ENCODE measurements around the gene HNMT. TPM values are rescaled to one million over a fixed set of nuclear protein-coding genes. Genes with fewer than 3 reads are reported as not detected.

HNMT gene
- polyA plus RNA-seq, 1 donor (not counting 4 experiments of a cell fraction or from before 2014, with no cell fraction given): 7.4 TPM

DNA sequence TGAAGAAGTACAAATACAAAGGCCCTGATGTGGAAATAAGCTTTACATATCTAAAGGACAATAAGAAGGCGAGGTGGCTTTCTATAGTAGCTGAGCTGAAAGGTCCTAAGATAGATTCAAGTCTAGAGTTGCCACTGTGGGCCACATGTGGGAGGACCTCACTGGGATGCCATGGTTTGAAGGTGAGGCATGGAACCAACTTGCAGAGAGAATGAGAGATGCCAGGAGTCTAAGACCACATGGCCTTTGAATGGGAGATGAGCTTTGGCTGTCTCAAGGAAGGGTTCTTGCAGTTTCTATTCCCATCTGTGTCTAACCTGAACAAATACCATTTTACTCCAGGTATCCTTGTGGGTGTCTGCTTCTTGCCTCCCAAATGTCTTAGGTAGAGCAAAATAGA, 53.6 kb downstream of the HNMT start:
- H3K4me3 ChIP-seq (ENCODE audit: control insufficient read depth in 2 of 3, extremely low read depth in 1 of 3, insufficient read depth in 2 of 3, low read depth in 1 of 3, low read length in 3 of 3): no peak overlapping the region
- H3K79me2 ChIP-seq (ENCODE audit: control insufficient read depth, insufficient read depth, low read length): no peaks in the 10 kb centered on the region
- no peaks in the 10 kb centered on the region for H3K27me3 ChIP-seq (ENCODE audit: control insufficient read depth, extremely low read depth, insufficient read depth, low read length)
- no peak overlapping the region for H2AFZ ChIP-seq (ENCODE audit: control insufficient read depth, low read length)
- DNase-seq (ENCODE audit: low read depth, low spot score): no peak
- no peaks in the 10 kb centered on the region for H3K9me1 ChIP-seq (ENCODE audit: control insufficient read depth, extremely low read depth, insufficient read depth, low read length)
- no peaks in the 10 kb centered on the region for H3K9me3 ChIP-seq (ENCODE audit: control insufficient read depth, low read depth, low read length)
- no peaks in the 10 kb centered on the region for H4K20me1 ChIP-seq (ENCODE audit: control insufficient read depth, extremely low read depth, insufficient read depth, low read length)
- H3K4me2 ChIP-seq (ENCODE audit: control insufficient read depth, extremely low read depth, insufficient read depth, low read depth, low read length): no peak overlapping the region
- no peak for FAIRE-seq
- no peaks in the 10 kb centered on the region for H3K36me3 ChIP-seq (ENCODE audit: control insufficient read depth in 2 of 2, extremely low read depth in 1 of 2, insufficient read depth in 2 of 2, low read length in 2 of 2)
- H3K27ac ChIP-seq (ENCODE audit: control insufficient read depth, insufficient read depth, low read length): no peak overlapping the region
- TF ChIP-seq EZH2 (IDR thresholded peaks at IDR 0.05; ENCODE audit: low read length): no peak
- TF ChIP-seq, protein P1, sequence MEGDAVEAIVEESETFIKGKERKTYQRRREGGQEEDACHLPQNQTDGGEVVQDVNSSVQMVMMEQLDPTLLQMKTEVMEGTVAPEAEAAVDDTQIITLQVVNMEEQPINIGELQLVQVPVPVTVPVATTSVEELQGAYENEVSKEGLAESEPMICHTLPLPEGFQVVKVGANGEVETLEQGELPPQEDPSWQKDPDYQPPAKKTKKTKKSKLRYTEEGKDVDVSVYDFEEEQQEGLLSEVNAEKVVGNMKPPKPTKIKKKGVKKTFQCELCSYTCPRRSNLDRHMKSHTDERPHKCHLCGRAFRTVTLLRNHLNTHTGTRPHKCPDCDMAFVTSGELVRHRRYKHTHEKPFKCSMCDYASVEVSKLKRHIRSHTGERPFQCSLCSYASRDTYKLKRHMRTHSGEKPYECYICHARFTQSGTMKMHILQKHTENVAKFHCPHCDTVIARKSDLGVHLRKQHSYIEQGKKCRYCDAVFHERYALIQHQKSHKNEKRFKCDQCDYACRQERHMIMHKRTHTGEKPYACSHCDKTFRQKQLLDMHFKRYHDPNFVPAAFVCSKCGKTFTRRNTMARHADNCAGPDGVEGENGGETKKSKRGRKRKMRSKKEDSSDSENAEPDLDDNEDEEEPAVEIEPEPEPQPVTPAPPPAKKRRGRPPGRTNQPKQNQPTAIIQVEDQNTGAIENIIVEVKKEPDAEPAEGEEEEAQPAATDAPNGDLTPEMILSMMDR (optimal IDR thresholded peaks at IDR 0.05 in 1 of 3, IDR thresholded peaks at IDR 0.05 in 1 of 3, conservative IDR thresholded peaks at IDR 0.05 in 1 of 3; ENCODE audit: extremely low read depth in 1 of 3, insufficient read depth in 2 of 3, low read length in 3 of 3): no peak
- no peaks in the 10 kb centered on the region for H3K4me1 ChIP-seq (ENCODE audit: control insufficient read depth, extremely low read depth, insufficient read depth, low read length)
- dilution Hi-C loops (cut with MboI; ENCODE audit: extremely low pct_ligation_motif_present, low sequenced_read_pairs): no loop called here
- no peak overlapping the region for H3K9ac ChIP-seq (ENCODE audit: control insufficient read depth, extremely low read depth, insufficient read depth, low read length)

DNA sequence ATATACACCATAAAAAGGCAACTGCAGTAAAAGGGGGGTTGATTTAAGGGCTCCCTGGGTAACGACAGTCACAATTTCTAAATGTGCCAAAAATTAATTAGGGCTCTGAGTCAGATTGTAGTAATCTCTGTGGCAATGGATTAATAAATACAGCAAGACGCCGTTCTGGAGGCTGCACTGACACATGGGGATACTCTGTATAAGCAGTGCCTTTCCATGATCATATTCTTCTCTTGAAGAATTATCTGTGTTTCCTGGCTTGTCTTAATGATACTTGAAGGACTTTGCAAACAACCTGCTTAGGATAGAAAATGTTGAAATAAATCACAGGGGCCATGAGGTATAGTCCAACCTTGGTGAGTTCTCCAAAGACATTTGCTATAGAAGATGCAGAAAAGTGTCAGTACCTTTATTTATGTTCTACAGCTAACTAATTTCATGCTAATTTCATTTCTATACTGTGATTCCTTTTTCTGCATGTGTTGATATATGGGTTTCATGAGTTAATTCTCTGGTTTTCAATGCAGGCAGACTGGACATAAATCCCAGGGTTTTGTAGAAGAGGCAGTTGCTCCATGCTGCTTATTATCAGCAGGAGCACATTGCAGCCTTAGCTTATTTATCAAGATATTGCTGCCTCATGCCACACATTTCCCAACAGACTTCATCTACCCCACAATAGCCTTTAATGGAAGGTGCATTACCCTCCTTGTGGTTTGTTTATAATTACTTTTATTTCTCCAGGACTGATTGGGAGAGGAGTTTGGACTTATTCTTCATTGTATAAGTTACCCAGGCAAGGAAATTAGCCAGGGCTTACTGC, 54.8 kb downstream of the HNMT start:
- Histone ChIP-seq H3K36me3 (ENCODE audit: control insufficient read depth in 2 of 2, extremely low read depth in 1 of 2, insufficient read depth in 2 of 2, low read length in 2 of 2) (no peaks in the 10 kb centered on the region), H3K4me2 (ENCODE audit: control insufficient read depth, extremely low read depth, insufficient read depth, low read depth, low read length) (no peak overlapping the region), H3K27me3 (ENCODE audit: control insufficient read depth, extremely low read depth, insufficient read depth, low read length) (no peaks in the 10 kb centered on the region), H3K27ac (ENCODE audit: control insufficient read depth, insufficient read depth, low read length) (no peak overlapping the region), H3K9me1 (ENCODE audit: control insufficient read depth, extremely low read depth, insufficient read depth, low read length) (no peaks in the 10 kb centered on the region), H3K79me2 (ENCODE audit: control insufficient read depth, insufficient read depth, low read length) (no peaks in the 10 kb centered on the region), H4K20me1 (ENCODE audit: control insufficient read depth, extremely low read depth, insufficient read depth, low read length) (no peaks in the 10 kb centered on the region), H3K9me3 (ENCODE audit: control insufficient read depth, low read depth, low read length) (no peaks in the 10 kb centered on the region), H3K4me3 (ENCODE audit: control insufficient read depth in 2 of 3, extremely low read depth in 1 of 3, insufficient read depth in 2 of 3, low read depth in 1 of 3, low read length in 3 of 3) (no peak overlapping the region), H3K4me1 (ENCODE audit: control insufficient read depth, extremely low read depth, insufficient read depth, low read length) (no peaks in the 10 kb centered on the region), H2AFZ (ENCODE audit: control insufficient read depth, low read length) (no peak overlapping the region), H3K9ac (ENCODE audit: control insufficient read depth, extremely low read depth, insufficient read depth, low read length) (no peak overlapping the region)
- TF ChIP-seq, protein P1 (optimal IDR thresholded peaks at IDR 0.05 in 1 of 3, IDR thresholded peaks at IDR 0.05 in 1 of 3, conservative IDR thresholded peaks at IDR 0.05 in 1 of 3; ENCODE audit: extremely low read depth in 1 of 3, insufficient read depth in 2 of 3, low read length in 3 of 3): no peak
- no peak for FAIRE-seq
- no peak for DNase-seq (ENCODE audit: low read depth, low spot score)
- dilution Hi-C loops (cut with MboI; ENCODE audit: extremely low pct_ligation_motif_present, low sequenced_read_pairs): no loop called here
